Neural cell (in vitro differentiated cells): ENCODE data around the gene MBD3L4.

Experiments
- EP300 ChIP-seq: fragments of 450-650 bp; conservative IDR thresholded peaks from 2 replicates; pipeline ENCODE4 v1.6.1; 2014; ENCODE audit warnings: antibody characterized with exemption, mild to moderate bottlenecking, moderate library complexity; ENCODE audit not compliant: poor library complexity, severe bottlenecking
- EZH2 ChIP-seq: fragments of 200-600, 300-800 bp; shearing (Covaris generic), sonication (generic); IDR thresholded peaks from 2 replicates; pipeline ENCODE4 v1.6.1; 2014; ENCODE audit warnings: antibody characterized with exemption, low read length, borderline replicate concordance, mild to moderate bottlenecking; ENCODE audit not compliant: insufficient read depth, poor library complexity, severe bottlenecking
- MXI1 ChIP-seq: fragments of 450-650 bp; conservative IDR thresholded peaks from 2 replicates; pipeline ENCODE4 v1.6.1; 2014; ENCODE audit warnings: antibody characterized with exemption, mild to moderate bottlenecking; ENCODE audit not compliant: poor library complexity, severe bottlenecking
- POLR2AphosphoS5 ChIP-seq: IDR thresholded peaks from 2 replicates; pipeline ENCODE4 v1.6.1; 2012
- RAD21 ChIP-seq: fragments of 450-650 bp; conservative IDR thresholded peaks from 2 replicates; pipeline ENCODE4 v1.6.1; 2014; ENCODE audit warnings: antibody characterized with exemption, mild to moderate bottlenecking, moderate library complexity
- SMC3 ChIP-seq: fragments of 450-650 bp; conservative IDR thresholded peaks from 2 replicates; pipeline ENCODE4 v1.6.1; 2014; ENCODE audit warnings: antibody characterized with exemption, mild to moderate bottlenecking, moderate library complexity; ENCODE audit not compliant: poor library complexity
- TAF1 ChIP-seq: IDR thresholded peaks from 2 replicates; pipeline ENCODE4 v1.6.1; 2012; ENCODE audit warnings: low read depth
- TF ChIP-seq, protein P1 (sequence below): fragments of 450-650 bp; IDR thresholded peaks from 2 replicates; pipeline ENCODE4 v1.5.1; 2014; ENCODE audit warnings: antibody characterized with exemption, mild to moderate bottlenecking, moderate library complexity; ENCODE audit not compliant: poor library complexity, severe bottlenecking
- TF ChIP-seq, protein P2 (sequence below): IDR thresholded peaks from 2 replicates; pipeline ENCODE4 v1.6.1; 2012; ENCODE audit warnings: borderline replicate concordance

DNA sequence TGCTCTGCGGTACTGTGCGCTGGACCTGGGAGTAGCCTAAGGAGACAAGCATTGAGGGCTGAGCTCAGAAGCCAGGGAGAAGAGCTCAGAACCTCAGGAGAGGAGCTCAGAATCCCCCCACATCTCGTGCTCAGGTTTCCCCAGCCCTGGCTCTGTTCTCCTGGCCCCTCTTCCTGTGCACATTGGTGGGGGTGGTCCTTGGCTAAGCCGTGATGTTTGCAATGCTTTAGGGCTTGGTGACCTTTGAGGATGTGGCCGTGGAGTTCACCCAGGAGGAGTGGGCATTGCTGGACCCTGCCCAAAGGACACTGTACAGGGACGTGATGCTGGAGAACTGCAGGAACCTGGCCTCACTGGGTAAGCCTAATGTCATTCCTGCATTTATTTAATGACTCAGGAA, 36.2 kb upstream of the MBD3L4 start:
- TF ChIP-seq, protein P1, sequence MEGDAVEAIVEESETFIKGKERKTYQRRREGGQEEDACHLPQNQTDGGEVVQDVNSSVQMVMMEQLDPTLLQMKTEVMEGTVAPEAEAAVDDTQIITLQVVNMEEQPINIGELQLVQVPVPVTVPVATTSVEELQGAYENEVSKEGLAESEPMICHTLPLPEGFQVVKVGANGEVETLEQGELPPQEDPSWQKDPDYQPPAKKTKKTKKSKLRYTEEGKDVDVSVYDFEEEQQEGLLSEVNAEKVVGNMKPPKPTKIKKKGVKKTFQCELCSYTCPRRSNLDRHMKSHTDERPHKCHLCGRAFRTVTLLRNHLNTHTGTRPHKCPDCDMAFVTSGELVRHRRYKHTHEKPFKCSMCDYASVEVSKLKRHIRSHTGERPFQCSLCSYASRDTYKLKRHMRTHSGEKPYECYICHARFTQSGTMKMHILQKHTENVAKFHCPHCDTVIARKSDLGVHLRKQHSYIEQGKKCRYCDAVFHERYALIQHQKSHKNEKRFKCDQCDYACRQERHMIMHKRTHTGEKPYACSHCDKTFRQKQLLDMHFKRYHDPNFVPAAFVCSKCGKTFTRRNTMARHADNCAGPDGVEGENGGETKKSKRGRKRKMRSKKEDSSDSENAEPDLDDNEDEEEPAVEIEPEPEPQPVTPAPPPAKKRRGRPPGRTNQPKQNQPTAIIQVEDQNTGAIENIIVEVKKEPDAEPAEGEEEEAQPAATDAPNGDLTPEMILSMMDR: no peak
- TF ChIP-seq MXI1 (no peak), POLR2AphosphoS5 (no peak), TAF1 (no peak), EZH2 (no peak), EP300 (no peak), RAD21 (no peak), SMC3 (no peak)
- TF ChIP-seq, protein P2, sequence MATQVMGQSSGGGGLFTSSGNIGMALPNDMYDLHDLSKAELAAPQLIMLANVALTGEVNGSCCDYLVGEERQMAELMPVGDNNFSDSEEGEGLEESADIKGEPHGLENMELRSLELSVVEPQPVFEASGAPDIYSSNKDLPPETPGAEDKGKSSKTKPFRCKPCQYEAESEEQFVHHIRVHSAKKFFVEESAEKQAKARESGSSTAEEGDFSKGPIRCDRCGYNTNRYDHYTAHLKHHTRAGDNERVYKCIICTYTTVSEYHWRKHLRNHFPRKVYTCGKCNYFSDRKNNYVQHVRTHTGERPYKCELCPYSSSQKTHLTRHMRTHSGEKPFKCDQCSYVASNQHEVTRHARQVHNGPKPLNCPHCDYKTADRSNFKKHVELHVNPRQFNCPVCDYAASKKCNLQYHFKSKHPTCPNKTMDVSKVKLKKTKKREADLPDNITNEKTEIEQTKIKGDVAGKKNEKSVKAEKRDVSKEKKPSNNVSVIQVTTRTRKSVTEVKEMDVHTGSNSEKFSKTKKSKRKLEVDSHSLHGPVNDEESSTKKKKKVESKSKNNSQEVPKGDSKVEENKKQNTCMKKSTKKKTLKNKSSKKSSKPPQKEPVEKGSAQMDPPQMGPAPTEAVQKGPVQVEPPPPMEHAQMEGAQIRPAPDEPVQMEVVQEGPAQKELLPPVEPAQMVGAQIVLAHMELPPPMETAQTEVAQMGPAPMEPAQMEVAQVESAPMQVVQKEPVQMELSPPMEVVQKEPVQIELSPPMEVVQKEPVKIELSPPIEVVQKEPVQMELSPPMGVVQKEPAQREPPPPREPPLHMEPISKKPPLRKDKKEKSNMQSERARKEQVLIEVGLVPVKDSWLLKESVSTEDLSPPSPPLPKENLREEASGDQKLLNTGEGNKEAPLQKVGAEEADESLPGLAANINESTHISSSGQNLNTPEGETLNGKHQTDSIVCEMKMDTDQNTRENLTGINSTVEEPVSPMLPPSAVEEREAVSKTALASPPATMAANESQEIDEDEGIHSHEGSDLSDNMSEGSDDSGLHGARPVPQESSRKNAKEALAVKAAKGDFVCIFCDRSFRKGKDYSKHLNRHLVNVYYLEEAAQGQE: no peak
